ENCODE data around the gene KRT26. TPM values are rescaled to one million over a fixed set of nuclear protein-coding genes. Genes with fewer than 3 reads are reported as not detected.

KRT26 gene
- total RNA-seq, 1 experiment from 2014 or later: not detected

- intact Hi-C loops (cut with micrococcal nuclease): loop anchor here (2.0 to 10.0 kb wide), 6 partner anchors 51 to 863 kb away; partner anchors contain the start of gene KRT15
- DNase-seq (peak; percentile 82), ATAC-seq (peak; percentile 85)
- Histone ChIP-seq H3K4me2 (ENCODE audit: low read length) (peak overlapping the region; percentile 61), H3K9ac (ENCODE audit: low read length) (no peak overlapping the region; the same call in 1 of the 2 replicates), H3K27me3 (ENCODE audit: low read length) (no peaks in the 10 kb centered on the region), H3K4me1 (ENCODE audit: insufficient read depth, low read length) (peaks cover 8% of the 10 kb centered on the region), H3F3A (ENCODE audit: low read length, unreplicated experiment) (no peaks in the 10 kb centered on the region), H3K27ac (ENCODE audit: low read length) (peak overlapping the region; percentile 31; the same call in 1 of the 2 replicates), H3K4me3 (ENCODE audit: low read length) (no peak overlapping the region), H3K36me3 (ENCODE audit: low read depth, low read length) (no peaks in the 10 kb centered on the region), H3K9me3 (ENCODE audit: low read length) (no peaks in the 10 kb centered on the region), H3K9me2 (replicated peaks; ENCODE audit: low read length) (no peaks in the 10 kb centered on the region), H3K79me2 (ENCODE audit: low read length) (no peaks in the 10 kb centered on the region), H4K20me1 (ENCODE audit: low read length) (no peaks in the 10 kb centered on the region), H2AFZ (ENCODE audit: low read length) (peak overlapping the region; percentile 50; the same call in 1 of the 2 replicates)
- POLR2A ChIA-PET (ENCODE audit: unreplicated experiment): interaction anchor here (0.6 kb wide), 1 partner anchor 889 kb away, joined by 7 read pairs; no protein-coding TSS in a partner anchor
- no TSS peak for BruUV-seq (replicated peaks)
- TF ChIP-seq, protein P1, sequence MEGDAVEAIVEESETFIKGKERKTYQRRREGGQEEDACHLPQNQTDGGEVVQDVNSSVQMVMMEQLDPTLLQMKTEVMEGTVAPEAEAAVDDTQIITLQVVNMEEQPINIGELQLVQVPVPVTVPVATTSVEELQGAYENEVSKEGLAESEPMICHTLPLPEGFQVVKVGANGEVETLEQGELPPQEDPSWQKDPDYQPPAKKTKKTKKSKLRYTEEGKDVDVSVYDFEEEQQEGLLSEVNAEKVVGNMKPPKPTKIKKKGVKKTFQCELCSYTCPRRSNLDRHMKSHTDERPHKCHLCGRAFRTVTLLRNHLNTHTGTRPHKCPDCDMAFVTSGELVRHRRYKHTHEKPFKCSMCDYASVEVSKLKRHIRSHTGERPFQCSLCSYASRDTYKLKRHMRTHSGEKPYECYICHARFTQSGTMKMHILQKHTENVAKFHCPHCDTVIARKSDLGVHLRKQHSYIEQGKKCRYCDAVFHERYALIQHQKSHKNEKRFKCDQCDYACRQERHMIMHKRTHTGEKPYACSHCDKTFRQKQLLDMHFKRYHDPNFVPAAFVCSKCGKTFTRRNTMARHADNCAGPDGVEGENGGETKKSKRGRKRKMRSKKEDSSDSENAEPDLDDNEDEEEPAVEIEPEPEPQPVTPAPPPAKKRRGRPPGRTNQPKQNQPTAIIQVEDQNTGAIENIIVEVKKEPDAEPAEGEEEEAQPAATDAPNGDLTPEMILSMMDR (conservative IDR thresholded peaks at IDR 0.05; ENCODE audit: low read depth, low read length): peak; percentile 86
- no peak for TF ChIP-seq EZH2 (IDR thresholded peaks at IDR 0.05; ENCODE audit: low read length, unreplicated experiment)
- CTCF ChIA-PET: interaction anchor here (0.5 to 0.8 kb wide), 7 partner anchors 49 to 859 kb away, joined by 3 to 5 read pairs (median 3); no protein-coding TSS in a partner anchor
Measured at GRCh38 chr17:40803617-40804082, 31.6 kb upstream of the KRT26 start.

DNA sequence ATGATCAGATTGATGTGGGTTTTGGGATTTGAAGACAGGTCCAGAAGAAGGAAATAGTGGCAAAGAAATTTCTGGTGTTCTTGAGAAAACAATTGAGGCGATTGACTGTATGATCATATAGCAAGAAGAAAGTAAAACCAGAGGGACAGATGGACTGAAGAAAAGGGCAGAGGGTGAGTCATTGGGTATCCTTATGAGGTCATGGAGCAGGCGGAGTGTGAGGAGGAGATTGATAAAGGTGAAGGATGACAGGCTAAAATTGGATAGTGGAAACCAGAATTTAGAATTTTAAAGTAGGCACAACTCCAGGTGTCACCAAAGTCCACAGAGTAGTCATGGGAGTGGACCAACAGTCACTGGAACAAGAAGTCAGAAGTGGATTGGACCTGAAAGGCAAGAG lies 29.2 kb upstream of the KRT26 start:
- H3K9ac ChIP-seq (ENCODE audit: low read length): no peak overlapping the region
- H3K4me3 ChIP-seq (ENCODE audit: low read length): no peak overlapping the region
- ChIA-PET CTCF (no interaction called here), POLR2A (ENCODE audit: unreplicated experiment) (no interaction called here)
- no peaks in the 10 kb centered on the region for H3K9me2 ChIP-seq (replicated peaks; ENCODE audit: low read length)
- H3K79me2 ChIP-seq (ENCODE audit: low read length): no peaks in the 10 kb centered on the region
- no peaks in the 10 kb centered on the region for H3K9me3 ChIP-seq (ENCODE audit: low read length)
- BruUV-seq (replicated peaks): no TSS peak
- TF ChIP-seq EZH2phosphoT487 (IDR thresholded peaks at IDR 0.05; ENCODE audit: borderline replicate concordance, low read length) (no peak), EZH2 (IDR thresholded peaks at IDR 0.05; ENCODE audit: low read length, unreplicated experiment) (no peak)
- TF ChIP-seq, protein P1 (conservative IDR thresholded peaks at IDR 0.05; ENCODE audit: low read depth, low read length): no peak
- no peaks in the 10 kb centered on the region for H3K36me3 ChIP-seq (ENCODE audit: low read depth, low read length)
- peaks cover 8% of the 10 kb centered on the region for H3K4me1 ChIP-seq (ENCODE audit: insufficient read depth, low read length)
- H3K27ac ChIP-seq (ENCODE audit: low read length): no peak overlapping the region
- H4K20me1 ChIP-seq (ENCODE audit: low read length): no peaks in the 10 kb centered on the region
- H3K27me3 ChIP-seq (ENCODE audit: low read length): no peaks in the 10 kb centered on the region
- DNase-seq (no peak), ATAC-seq (no peak)
- H3F3A ChIP-seq (ENCODE audit: low read length, unreplicated experiment): no peaks in the 10 kb centered on the region
- intact Hi-C loops (cut with micrococcal nuclease): loop anchor here (5.0 to 10.0 kb wide), 4 partner anchors 106 to 744 kb away; partner anchors contain the start of gene KRT15
- H3K4me2 ChIP-seq (ENCODE audit: low read length): no peak overlapping the region
- H2AFZ ChIP-seq (ENCODE audit: low read length): no peak overlapping the region

DNA sequence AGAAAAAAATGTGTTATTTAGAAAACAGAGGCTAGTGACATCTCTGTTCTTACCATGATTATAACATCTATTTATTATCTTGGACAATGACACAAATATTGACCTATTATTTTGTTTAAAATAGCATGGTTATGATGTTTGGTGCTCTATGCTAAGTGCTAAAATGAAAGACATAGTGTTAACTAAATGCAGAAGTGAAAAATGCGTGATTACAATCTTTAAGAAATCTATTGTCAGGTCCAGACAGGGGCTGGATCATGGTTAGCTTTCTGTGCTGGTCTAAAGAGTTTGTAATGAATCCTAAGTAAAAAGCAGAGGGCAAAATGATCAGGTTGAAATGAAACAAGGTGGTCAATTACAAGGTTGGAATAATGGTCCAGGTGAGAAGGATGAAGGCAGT lies 28.4 kb upstream of the KRT26 start:
- TF ChIP-seq EZH2 (IDR thresholded peaks at IDR 0.05; ENCODE audit: low read length, unreplicated experiment): no peak
- no peak for TF ChIP-seq EZH2phosphoT487 (IDR thresholded peaks at IDR 0.05; ENCODE audit: borderline replicate concordance, low read length)
- TF ChIP-seq, protein P1 (conservative IDR thresholded peaks at IDR 0.05; ENCODE audit: low read depth, low read length): no peak
- H3K9me2 ChIP-seq (replicated peaks; ENCODE audit: low read length): no peaks in the 10 kb centered on the region
- H3K36me3 ChIP-seq (ENCODE audit: low read depth, low read length): no peaks in the 10 kb centered on the region
- no peaks in the 10 kb centered on the region for H4K20me1 ChIP-seq (ENCODE audit: low read length)
- no peak overlapping the region for H3K4me2 ChIP-seq (ENCODE audit: low read length)
- intact Hi-C loops (cut with micrococcal nuclease): loop anchor here (5.0 to 10.0 kb wide), 4 partner anchors 107 to 744 kb away; partner anchors contain the start of gene KRT15
- DNase-seq: no peak
- H3K27me3 ChIP-seq (ENCODE audit: low read length): no peaks in the 10 kb centered on the region
- no peak overlapping the region for H3K4me3 ChIP-seq (ENCODE audit: low read length)
- peaks cover 8% of the 10 kb centered on the region for H3K4me1 ChIP-seq (ENCODE audit: insufficient read depth, low read length)
- CTCF ChIA-PET: no interaction called here
- no peak overlapping the region for H3K9ac ChIP-seq (ENCODE audit: low read length)
- no TSS peak for BruUV-seq (replicated peaks)
- H3K79me2 ChIP-seq (ENCODE audit: low read length): no peaks in the 10 kb centered on the region
- ATAC-seq: no peak
- no peaks in the 10 kb centered on the region for H3F3A ChIP-seq (ENCODE audit: low read length, unreplicated experiment)
- POLR2A ChIA-PET (ENCODE audit: unreplicated experiment): no interaction called here
- H3K27ac ChIP-seq (ENCODE audit: low read length): no peak overlapping the region
- no peaks in the 10 kb centered on the region for H3K9me3 ChIP-seq (ENCODE audit: low read length)
- no peak overlapping the region for H2AFZ ChIP-seq (ENCODE audit: low read length)
